HG03432 (cell line): Measurements from ENCODE around the gene CDK2AP2.
"Not testable (repeated sequence)": the region's sequence is repeated elsewhere in the genome, so short reads cannot be mapped to it uniquely, and the experiment has no call there.

Experiments
- ATAC-seq: cut with Tn5 transposase; IDR thresholded peaks from one replicate; pipeline ENCODE4 v1.9.1; 2021; ENCODE audit warnings: mild to moderate bottlenecking, moderate library complexity; ENCODE audit not compliant: unreplicated experiment

CDK2AP2 gene

GRCh38 chr11:67507864-67508485, at the start of gene CDK2AP2:
CDK2AP2 (minus strand) TSS chr11:67508162; CDS start chr11:67508082, 80 bp downstream.
- peak; percentile 67 for ATAC-seq

GRCh38 chr11:67556244-67556643, 48.3 kb upstream of the CDK2AP2 start:
- ATAC-seq, result no peak

- ATAC-seq, result not testable (repeated sequence)
Measured at GRCh38 chr11:67551697-67552096, 43.7 kb upstream of the CDK2AP2 start.

GRCh38 chr11:67551127-67551526, 43.2 kb upstream of the CDK2AP2 start:
- no peak for ATAC-seq

- ATAC-seq, result no peak
Measured at GRCh38 chr11:67548555-67549110, 40.7 kb upstream of the CDK2AP2 start.

- not testable (repeated sequence) for ATAC-seq
Measured at GRCh38 chr11:67548112-67548511, 40.1 kb upstream of the CDK2AP2 start.

GRCh38 chr11:67545280-67545679, 37.3 kb upstream of the CDK2AP2 start:
- no peak for ATAC-seq

- ATAC-seq, result no peak
Measured at GRCh38 chr11:67544616-67545242, 36.8 kb upstream of the CDK2AP2 start.

GRCh38 chr11:67543585-67543984, 35.6 kb upstream of the CDK2AP2 start:
- ATAC-seq, result no peak

- ATAC-seq, result no peak
Measured at GRCh38 chr11:67542971-67543370, 35.0 kb upstream of the CDK2AP2 start.

- no peak for ATAC-seq
Measured at GRCh38 chr11:67542169-67542568, 34.2 kb upstream of the CDK2AP2 start.

- ATAC-seq, result no peak
Measured at GRCh38 chr11:67541198-67541597, 33.2 kb upstream of the CDK2AP2 start.

- ATAC-seq, result no peak
Measured at GRCh38 chr11:67539550-67539949, 31.6 kb upstream of the CDK2AP2 start.

- no peak for ATAC-seq
Measured at GRCh38 chr11:67538823-67539505, 31.0 kb upstream of the CDK2AP2 start.

- ATAC-seq, result no peak
Measured at GRCh38 chr11:67538306-67538705, 30.3 kb upstream of the CDK2AP2 start.

GRCh38 chr11:67535561-67535960, 27.6 kb upstream of the CDK2AP2 start:
- ATAC-seq, result no peak

GRCh38 chr11:67534070-67534679, 26.2 kb upstream of the CDK2AP2 start:
- ATAC-seq, result no peak

GRCh38 chr11:67532889-67533288, 24.9 kb upstream of the CDK2AP2 start:
- no peak for ATAC-seq

GRCh38 chr11:67530282-67530592, 22.3 kb upstream of the CDK2AP2 start:
- no peak for ATAC-seq

GRCh38 chr11:67528376-67528775, 20.4 kb upstream of the CDK2AP2 start:
- ATAC-seq, result no peak

- no peak for ATAC-seq
Measured at GRCh38 chr11:67525275-67525976, 17.5 kb upstream of the CDK2AP2 start.
